HepG2 (cell line): ENCODE measurements around the gene PTPMT1. TPM values are rescaled to one million over a fixed set of nuclear protein-coding genes. Genes with fewer than 3 reads are reported as not detected.

ENCODE experiments used
- ASH2L ChIP-seq: fragments of 300-600, 200-600 bp; sonication (generic); IDR thresholded peaks from 2 replicates; pipeline ENCODE4 v1.7.0; 2017; ENCODE audit warnings: low read depth, mild to moderate bottlenecking, moderate library complexity, mixed read lengths, low read length; ENCODE audit not compliant: insufficient read length
- DMAP1 ChIP-seq: IDR thresholded peaks from 2 replicates; pipeline ENCODE4 v1.6.1; 2016
- JARID2 ChIP-seq: sonication (generic); formaldehyde crosslinking; IDR thresholded peaks from 2 replicates; pipeline ENCODE4 v1.8.1; 2023; ENCODE audit warnings: missing genetic modification reagents, inconsistent platforms; ENCODE audit not compliant: insufficient replicate concordance
- MAF1 ChIP-seq: sonication (generic); formaldehyde crosslinking; IDR thresholded peaks from 2 replicates; pipeline ENCODE4 v1.5.0; 2020; ENCODE audit warnings: missing genetic modification reagents, borderline replicate concordance
- MED8 ChIP-seq: sonication (generic); formaldehyde crosslinking; IDR thresholded peaks from 2 replicates; pipeline ENCODE4 v1.8.1; 2023; ENCODE audit warnings: mild to moderate bottlenecking, missing genetic modification reagents; ENCODE audit not compliant: insufficient replicate concordance
- POLR2AphosphoS5 ChIP-seq: IDR thresholded peaks from 2 replicates; pipeline ENCODE4 v1.6.1; 2012; ENCODE audit warnings: low read depth, low read length
- RBM39 ChIP-seq: fragments of 200-400 bp; formaldehyde crosslinking; IDR thresholded peaks from one replicate; pipeline ENCODE4 v1.6.1; 2018; ENCODE audit warnings: antibody characterized with exemption, mild to moderate bottlenecking, low read depth, low read length; ENCODE audit not compliant: poor library complexity, severe bottlenecking
- SOX6 ChIP-seq, 2 experiments: fragments of 450-650 bp in 1 of 2; sonication (generic) in 1 of 2; formaldehyde crosslinking in 1 of 2; IDR thresholded peaks; 2 replicates each; pipeline versions ENCODE4 v1.4.0 to v1.6.1; 2017 to 2020; ENCODE audit warnings: antibody characterized with exemption in 1 of 2, mild to moderate bottlenecking in 1 of 2, missing genetic modification reagents in 1 of 2
- ZFP36L2 ChIP-seq: sonication (generic); formaldehyde crosslinking; IDR thresholded peaks from 2 replicates; pipeline ENCODE4 v1.4.0; 2020; ENCODE audit warnings: missing genetic modification reagents
- ZNF143 ChIP-seq: sonication (generic); formaldehyde crosslinking; IDR thresholded peaks from 2 replicates; pipeline ENCODE4 v1.4.0; 2020; ENCODE audit warnings: missing genetic modification reagents
- ZNF543 ChIP-seq: sonication (generic); formaldehyde crosslinking; IDR thresholded peaks from 2 replicates; pipeline ENCODE4 v1.4.0; 2020; ENCODE audit warnings: mild to moderate bottlenecking, missing genetic modification reagents
- ZNF552 ChIP-seq: sonication (generic); formaldehyde crosslinking; IDR thresholded peaks from 2 replicates; pipeline ENCODE4 v1.9.0; 2022; ENCODE audit warnings: missing genetic modification reagents, mild to moderate bottlenecking, borderline replicate concordance
- ZNF556 ChIP-seq: sonication (generic); formaldehyde crosslinking; IDR thresholded peaks from 2 replicates; pipeline ENCODE4 v1.4.0; 2020; ENCODE audit warnings: mild to moderate bottlenecking, missing genetic modification reagents, borderline replicate concordance
- ZNF563 ChIP-seq: sonication (generic); formaldehyde crosslinking; IDR thresholded peaks from 2 replicates; pipeline ENCODE4 v1.8.0; 2022; ENCODE audit warnings: mild to moderate bottlenecking, moderate library complexity, missing genetic modification reagents
- ZSCAN12 ChIP-seq: sonication (generic); formaldehyde crosslinking; IDR thresholded peaks from 2 replicates; pipeline ENCODE4 v1.9.0; 2021; ENCODE audit warnings: mild to moderate bottlenecking, missing genetic modification reagents
- polyA plus RNA-seq, 8 experiments: library from polyadenylated mRNA; depleted of rRNA in 3 of 8; stranded (reverse) in 7 of 8; unstranded in 1 of 8; fragments of >200 nt; fragmentation: Illumina TruSeq in 4 of 8; extraction: Trizol in 4 of 8; gene quantifications; 2 replicates each; pipeline versions ENCODE4 v1.2.1 to v1.2.3, GENCODE V29; 2011 to 2016; ENCODE audit warnings: low read depth in 4 of 8, missing spikeins in 1 of 8, mixed read lengths in 1 of 8; ENCODE audit not compliant: insufficient read depth in 1 of 8
- total RNA-seq, 5 experiments: library from RNA; depleted of rRNA; stranded (reverse); fragments of >200 nt; fragmentation: Illumina TruSeq; extraction: Trizol; gene quantifications; 2 replicates each; pipeline ENCODE4 v1.2.3, GENCODE V29; 2016; ENCODE audit warnings: low read depth in 1 of 5
- TF ChIP-seq, protein P1 (sequence below): sonication (generic); formaldehyde crosslinking; IDR thresholded peaks from 2 replicates; pipeline ENCODE4 v1.5.0; 2020; ENCODE audit warnings: missing genetic modification reagents
- TF ChIP-seq, protein P2 (sequence below): sonication (generic); formaldehyde crosslinking; IDR thresholded peaks from 2 replicates; pipeline ENCODE4 v1.4.0; 2020; ENCODE audit warnings: missing genetic modification reagents; ENCODE audit errors: not compliant biosample characterization
- TF ChIP-seq, protein P3 (sequence below): sonication (generic); formaldehyde crosslinking; IDR thresholded peaks from 2 replicates; pipeline ENCODE4 v1.4.0; 2020; ENCODE audit warnings: missing genetic modification reagents
- TF ChIP-seq, protein P4 (sequence below): IDR thresholded peaks from 2 replicates; pipeline ENCODE4 v1.6.1; 2018; ENCODE audit warnings: missing genetic modification reagents
- TF ChIP-seq, protein P5 (sequence below): sonication (generic); formaldehyde crosslinking; conservative IDR thresholded peaks from 2 replicates; pipeline ENCODE4 v1.8.0; 2022; ENCODE audit warnings: mild to moderate bottlenecking, moderate library complexity, missing genetic modification reagents

The PTPMT1 gene
- total and polyA plus RNA-seq, 2 of the 13 experiments (the other 11 are each of a cell fraction or from before 2014, with no cell fraction given) = 55.6 to 129 TPM

DNA sequence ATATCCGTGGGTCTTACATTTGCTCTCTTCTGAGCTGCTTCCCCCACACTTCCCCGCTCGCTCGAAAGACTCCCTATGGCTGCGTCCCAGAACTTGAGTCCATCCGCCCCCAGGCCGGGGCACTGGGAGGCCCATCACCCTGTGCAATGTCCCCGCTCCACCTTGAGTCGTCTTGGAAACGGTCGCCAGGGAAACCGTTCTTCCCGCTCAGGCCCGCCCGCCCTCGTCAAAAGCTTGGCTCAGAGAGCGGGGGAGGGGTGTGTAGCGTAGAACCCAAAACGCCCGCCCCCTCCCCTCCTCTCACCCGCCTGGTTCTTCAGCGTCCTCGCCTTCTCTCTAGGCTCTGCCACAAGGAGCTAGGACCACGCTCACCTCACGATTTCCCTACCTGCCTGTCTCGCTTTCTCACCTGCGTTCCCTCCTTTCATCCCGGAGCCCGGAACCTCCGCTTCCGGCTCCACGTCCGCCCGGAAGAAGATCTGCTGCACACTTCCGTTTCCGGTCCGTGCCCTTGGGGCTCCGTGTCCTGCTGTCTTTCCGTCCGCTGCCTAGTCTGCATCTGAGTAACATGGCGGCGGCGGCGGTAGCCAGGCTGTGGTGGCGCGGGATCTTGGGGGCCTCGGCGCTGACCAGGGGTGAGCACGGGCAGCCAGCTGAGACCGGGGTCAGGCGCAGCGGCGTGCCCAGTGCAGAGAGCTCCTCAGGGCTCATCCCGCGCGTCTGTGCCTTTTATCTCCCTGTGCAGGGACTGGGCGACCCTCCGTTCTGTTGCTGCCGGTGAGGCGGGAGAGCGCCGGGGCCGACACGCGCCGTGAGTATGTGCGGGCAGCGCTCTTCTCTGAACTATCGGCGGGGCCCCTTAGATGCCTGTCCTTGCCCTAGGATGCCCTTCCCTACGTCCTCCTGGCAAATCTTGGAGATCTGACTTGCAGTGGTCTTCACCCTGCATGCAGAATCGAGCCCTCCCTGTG, 13.4 kb downstream of the PTPMT1 start, which contains the start of the genes KBTBD4 and NDUFS3 (continued):
- TF ChIP-seq, protein P1, sequence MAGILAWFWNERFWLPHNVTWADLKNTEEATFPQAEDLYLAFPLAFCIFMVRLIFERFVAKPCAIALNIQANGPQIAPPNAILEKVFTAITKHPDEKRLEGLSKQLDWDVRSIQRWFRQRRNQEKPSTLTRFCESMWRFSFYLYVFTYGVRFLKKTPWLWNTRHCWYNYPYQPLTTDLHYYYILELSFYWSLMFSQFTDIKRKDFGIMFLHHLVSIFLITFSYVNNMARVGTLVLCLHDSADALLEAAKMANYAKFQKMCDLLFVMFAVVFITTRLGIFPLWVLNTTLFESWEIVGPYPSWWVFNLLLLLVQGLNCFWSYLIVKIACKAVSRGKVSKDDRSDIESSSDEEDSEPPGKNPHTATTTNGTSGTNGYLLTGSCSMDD (CRISPR knock-in tag) = peak; percentile 34; the same call in 1 of the 2 replicates
- TF ChIP-seq, protein P2, sequence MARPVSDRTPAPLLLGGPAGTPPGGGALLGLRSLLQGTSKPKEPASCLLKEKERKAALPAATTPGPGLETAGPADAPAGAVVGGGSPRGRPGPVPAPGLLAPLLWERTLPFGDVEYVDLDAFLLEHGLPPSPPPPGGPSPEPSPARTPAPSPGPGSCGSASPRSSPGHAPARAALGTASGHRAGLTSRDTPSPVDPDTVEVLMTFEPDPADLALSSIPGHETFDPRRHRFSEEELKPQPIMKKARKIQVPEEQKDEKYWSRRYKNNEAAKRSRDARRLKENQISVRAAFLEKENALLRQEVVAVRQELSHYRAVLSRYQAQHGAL (CRISPR knock-in tag) = no peak
- peak; percentile 100 for TF ChIP-seq ASH2L
- TF ChIP-seq, protein P3, sequence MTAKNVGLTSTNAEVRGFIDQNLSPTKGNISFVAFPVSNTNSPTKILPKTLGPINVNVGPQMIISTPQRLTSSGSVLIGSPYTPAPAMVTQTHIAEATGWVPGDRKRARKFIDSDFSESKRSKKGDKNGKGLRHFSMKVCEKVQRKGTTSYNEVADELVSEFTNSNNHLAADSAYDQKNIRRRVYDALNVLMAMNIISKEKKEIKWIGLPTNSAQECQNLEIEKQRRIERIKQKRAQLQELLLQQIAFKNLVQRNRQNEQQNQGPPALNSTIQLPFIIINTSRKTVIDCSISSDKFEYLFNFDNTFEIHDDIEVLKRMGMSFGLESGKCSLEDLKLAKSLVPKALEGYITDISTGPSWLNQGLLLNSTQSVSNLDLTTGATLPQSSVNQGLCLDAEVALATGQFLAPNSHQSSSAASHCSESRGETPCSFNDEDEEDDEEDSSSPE = peak; percentile 89
- TF ChIP-seq ZNF556 = peak; percentile 99
- TF ChIP-seq ZNF543 = peak; percentile 91
- peak; percentile 87 for TF ChIP-seq ZNF563 (CRISPR knock-in tag)
- TF ChIP-seq RBM39 = peak; percentile 95
- no peak for TF ChIP-seq ZSCAN12 (CRISPR knock-in tag)
- peak; percentile 85 for TF ChIP-seq POLR2AphosphoS5
- peak; percentile 97 for TF ChIP-seq DMAP1
- TF ChIP-seq JARID2 (CRISPR knock-in tag) = peak; percentile 93
- TF ChIP-seq ZFP36L2 (CRISPR knock-in tag) = peak; percentile 68; the same call in 1 of the 2 replicates
- no peak for TF ChIP-seq SOX6 (IDR thresholded peaks at IDR 0.05)
- TF ChIP-seq SOX6 (CRISPR knock-in tag; IDR thresholded peaks at IDR 0.05) = peak; percentile 76
- TF ChIP-seq, protein P4, sequence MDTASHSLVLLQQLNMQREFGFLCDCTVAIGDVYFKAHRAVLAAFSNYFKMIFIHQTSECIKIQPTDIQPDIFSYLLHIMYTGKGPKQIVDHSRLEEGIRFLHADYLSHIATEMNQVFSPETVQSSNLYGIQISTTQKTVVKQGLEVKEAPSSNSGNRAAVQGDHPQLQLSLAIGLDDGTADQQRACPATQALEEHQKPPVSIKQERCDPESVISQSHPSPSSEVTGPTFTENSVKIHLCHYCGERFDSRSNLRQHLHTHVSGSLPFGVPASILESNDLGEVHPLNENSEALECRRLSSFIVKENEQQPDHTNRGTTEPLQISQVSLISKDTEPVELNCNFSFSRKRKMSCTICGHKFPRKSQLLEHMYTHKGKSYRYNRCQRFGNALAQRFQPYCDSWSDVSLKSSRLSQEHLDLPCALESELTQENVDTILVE = peak; percentile 91
- TF ChIP-seq MAF1 (CRISPR knock-in tag) = no peak
- TF ChIP-seq ZNF552 (CRISPR knock-in tag) = peak; percentile 78; the same call in 1 of the 2 replicates
- TF ChIP-seq MED8 (CRISPR knock-in tag) = peak; percentile 94
- TF ChIP-seq, protein P5, sequence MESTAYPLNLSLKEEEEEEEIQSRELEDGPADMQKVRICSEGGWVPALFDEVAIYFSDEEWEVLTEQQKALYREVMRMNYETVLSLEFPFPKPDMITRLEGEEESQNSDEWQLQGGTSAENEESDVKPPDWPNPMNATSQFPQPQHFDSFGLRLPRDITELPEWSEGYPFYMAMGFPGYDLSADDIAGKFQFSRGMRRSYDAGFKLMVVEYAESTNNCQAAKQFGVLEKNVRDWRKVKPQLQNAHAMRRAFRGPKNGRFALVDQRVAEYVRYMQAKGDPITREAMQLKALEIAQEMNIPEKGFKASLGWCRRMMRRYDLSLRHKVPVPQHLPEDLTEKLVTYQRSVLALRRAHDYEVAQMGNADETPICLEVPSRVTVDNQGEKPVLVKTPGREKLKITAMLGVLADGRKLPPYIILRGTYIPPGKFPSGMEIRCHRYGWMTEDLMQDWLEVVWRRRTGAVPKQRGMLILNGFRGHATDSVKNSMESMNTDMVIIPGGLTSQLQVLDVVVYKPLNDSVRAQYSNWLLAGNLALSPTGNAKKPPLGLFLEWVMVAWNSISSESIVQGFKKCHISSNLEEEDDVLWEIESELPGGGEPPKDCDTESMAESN (CRISPR knock-in tag) = peak; percentile 94
- TF ChIP-seq ZNF143 (CRISPR knock-in tag) = peak; percentile 70; the same call in 1 of the 2 replicates
